GM23248 (cell line): ENCODE results near the gene KCNJ1.

ENCODE experiments used
- EZH2 ChIP-seq: fragments of 200-600 bp; sonication (generic); IDR thresholded peaks from 2 replicates; pipeline ENCODE4 v1.6.1; 2018; ENCODE audit warnings: antibody characterized with exemption, mild to moderate bottlenecking; ENCODE audit not compliant: insufficient read depth, poor library complexity, severe bottlenecking
- EZH2phosphoT487 ChIP-seq: fragments of 200-600 bp; sonication (generic); IDR thresholded peaks from 2 replicates; pipeline ENCODE4 v1.6.1; 2018; ENCODE audit warnings: antibody characterized with exemption, moderate library complexity, mild to moderate bottlenecking, low read depth; ENCODE audit not compliant: insufficient read depth

GRCh38 chr11:128890216-128890542 is 23.1 kb upstream of the KCNJ1 start:
- TF ChIP-seq EZH2 (no peak), EZH2phosphoT487 (no peak)
